WERI-Rb-1 (cell line): ENCODE data around the gene WEE1.
A peak's percentile ranks its signal among the peaks of the same experiment; 100 is the strongest.

ENCODE experiments used
- DNase-seq: peaks from one replicate; pipeline ENCODE4 v3.0.0-alpha.2; 2020
- H3K27ac ChIP-seq: fragments of 250-450 bp; sonication (Bioruptor Pico); 2 replicates; pipeline ENCODE4 v1.5.1; 2020; ENCODE audit warnings: mild to moderate bottlenecking, moderate library complexity
- H3K27me3 ChIP-seq: fragments of 250-450 bp; sonication (Bioruptor Pico); 2 replicates; pipeline ENCODE4 v1.5.1; 2021; ENCODE audit warnings: mild to moderate bottlenecking, low read depth, moderate library complexity; ENCODE audit not compliant: insufficient read depth, severe bottlenecking
- H3K36me3 ChIP-seq: fragments of 250-450 bp; sonication (Bioruptor Pico); 2 replicates; pipeline ENCODE4 v1.5.1; 2020; ENCODE audit warnings: mild to moderate bottlenecking, moderate library complexity
- H3K4me3 ChIP-seq: 2 replicates; pipeline ENCODE4 v1.5.1; 2011; ENCODE audit warnings: low read depth, mild to moderate bottlenecking, control low read depth, low read length
- H3K9me3 ChIP-seq: fragments of 250-450 bp; sonication (Bioruptor Pico); 2 replicates; pipeline ENCODE4 v1.5.1; 2021; ENCODE audit warnings: mild to moderate bottlenecking, moderate library complexity; ENCODE audit not compliant: severe bottlenecking
- TF ChIP-seq, protein P1 (sequence below): IDR thresholded peaks from 2 replicates; pipeline ENCODE4 v1.5.1; 2011; ENCODE audit warnings: low read depth, mild to moderate bottlenecking, control low read depth, inconsistent platforms, low read length

WEE1 gene

DNA sequence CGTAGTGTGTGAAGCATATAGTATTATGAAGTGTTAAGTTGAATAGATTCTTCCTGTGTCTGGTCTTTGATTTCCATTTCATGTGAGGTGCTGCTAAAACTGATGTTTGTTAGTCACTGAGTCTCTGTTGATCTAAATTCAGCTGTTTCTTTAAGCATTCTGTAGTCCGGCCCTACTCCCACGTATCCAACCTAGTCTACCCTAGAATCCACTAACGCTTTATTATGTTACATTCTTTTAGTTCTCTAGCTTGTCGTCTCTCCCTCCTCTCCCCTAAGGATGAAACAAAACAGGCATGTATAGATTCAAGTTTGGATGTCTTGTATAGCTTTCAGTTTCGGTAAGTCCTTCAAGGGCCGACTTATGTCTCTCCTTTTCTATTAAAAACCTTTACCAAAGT, 4.1 kb downstream of the WEE1 start:
- no peak overlapping the region for H3K27ac ChIP-seq
- H3K27me3 ChIP-seq = no peaks in the 10 kb centered on the region
- H3K4me3 ChIP-seq = no peak overlapping the region
- no peaks in the 10 kb centered on the region for H3K9me3 ChIP-seq
- TF ChIP-seq, protein P1, sequence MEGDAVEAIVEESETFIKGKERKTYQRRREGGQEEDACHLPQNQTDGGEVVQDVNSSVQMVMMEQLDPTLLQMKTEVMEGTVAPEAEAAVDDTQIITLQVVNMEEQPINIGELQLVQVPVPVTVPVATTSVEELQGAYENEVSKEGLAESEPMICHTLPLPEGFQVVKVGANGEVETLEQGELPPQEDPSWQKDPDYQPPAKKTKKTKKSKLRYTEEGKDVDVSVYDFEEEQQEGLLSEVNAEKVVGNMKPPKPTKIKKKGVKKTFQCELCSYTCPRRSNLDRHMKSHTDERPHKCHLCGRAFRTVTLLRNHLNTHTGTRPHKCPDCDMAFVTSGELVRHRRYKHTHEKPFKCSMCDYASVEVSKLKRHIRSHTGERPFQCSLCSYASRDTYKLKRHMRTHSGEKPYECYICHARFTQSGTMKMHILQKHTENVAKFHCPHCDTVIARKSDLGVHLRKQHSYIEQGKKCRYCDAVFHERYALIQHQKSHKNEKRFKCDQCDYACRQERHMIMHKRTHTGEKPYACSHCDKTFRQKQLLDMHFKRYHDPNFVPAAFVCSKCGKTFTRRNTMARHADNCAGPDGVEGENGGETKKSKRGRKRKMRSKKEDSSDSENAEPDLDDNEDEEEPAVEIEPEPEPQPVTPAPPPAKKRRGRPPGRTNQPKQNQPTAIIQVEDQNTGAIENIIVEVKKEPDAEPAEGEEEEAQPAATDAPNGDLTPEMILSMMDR = no peak
- peaks cover 79% of the 10 kb centered on the region for H3K36me3 ChIP-seq
- no peak for DNase-seq

- Histone ChIP-seq H3K9me3 (no peaks in the 10 kb centered on the region), H3K4me3 (no peak overlapping the region), H3K27ac (no peak overlapping the region), H3K27me3 (no peaks in the 10 kb centered on the region), H3K36me3 (peaks cover 95% of the 10 kb centered on the region)
- no peak for DNase-seq
- TF ChIP-seq, protein P1 = no peak
These were observed 7.4 kb downstream of the WEE1 start for GRCh38 chr11:9580894-9581293.

- no peaks in the 10 kb centered on the region for H3K27me3 ChIP-seq
- TF ChIP-seq, protein P1 = no peak
- peaks cover 95% of the 10 kb centered on the region for H3K36me3 ChIP-seq
- no peak overlapping the region for H3K4me3 ChIP-seq
- H3K27ac ChIP-seq = no peak overlapping the region
- DNase-seq = no peak
- no peaks in the 10 kb centered on the region for H3K9me3 ChIP-seq
These were observed 8.2 kb downstream of the WEE1 start for GRCh38 chr11:9581556-9582161.

GRCh38 chr11:9590717-9591116, 17.2 kb downstream of the WEE1 start:
- DNase-seq = no peak
- TF ChIP-seq, protein P1 = no peak
- Histone ChIP-seq H3K27ac (no peak overlapping the region), H3K9me3 (no peaks in the 10 kb centered on the region), H3K4me3 (no peak overlapping the region), H3K36me3 (peaks cover 48% of the 10 kb centered on the region), H3K27me3 (no peaks in the 10 kb centered on the region)

GRCh38 chr11:9594267-9595046, 21.0 kb downstream of the WEE1 start:
- Histone ChIP-seq H3K27ac (no peak overlapping the region), H3K9me3 (no peaks in the 10 kb centered on the region), H3K4me3 (no peak overlapping the region), H3K27me3 (no peaks in the 10 kb centered on the region), H3K36me3 (peaks cover 11% of the 10 kb centered on the region)
- DNase-seq = peak; percentile 27
- TF ChIP-seq, protein P1 = no peak
